Ovary (tissue), 9 donors: Measurements from ENCODE around the gene ANKRD44. TPM values are rescaled to one million over a fixed set of nuclear protein-coding genes. Genes with fewer than 3 reads are reported as not detected.

Source experiments
- DNase-seq, 5 donors: peaks; one replicate each; pipeline ENCODE4 v3.0.0-alpha.2; 2019 to 2020
- H3K27ac ChIP-seq, 2 donors: fragments of 200-600 bp; one replicate each; pipeline versions ENCODE4 v1.5.1 to v1.8.0; 2019 to 2022
- H3K27me3 ChIP-seq: fragments of 200-600 bp; one replicate; pipeline ENCODE4 v1.8.0; 2022
- H3K36me3 ChIP-seq: fragments of 200-600 bp; sonication (generic); one replicate; pipeline ENCODE4 v1.5.1; 2019
- H3K4me1 ChIP-seq: one replicate; pipeline ENCODE4 v1.8.1; 2013; ENCODE audit warnings: mild to moderate bottlenecking, moderate library complexity; ENCODE audit not compliant: insufficient read depth
- H3K4me3 ChIP-seq: fragments of 200-600 bp; sonication (generic); one replicate; pipeline ENCODE4 v1.5.1; 2017
- H3K9me3 ChIP-seq, 2 donors: fragments of 200-600 bp in 1 of 2; sonication (generic) in 1 of 2; one replicate each; pipeline versions ENCODE4 v1.5.1 to v1.8.1; 2013 to 2019; ENCODE audit warnings: mild to moderate bottlenecking in 1 of 2, moderate library complexity in 1 of 2
- CTCF ChIP-seq, 3 donors: fragments of 450-650 bp in 2 of 3; fragments of 200-600 bp in 1 of 3; IDR thresholded peaks; one replicate each; pipeline versions ENCODE4 v1.5.1 to v1.8.0; 2016 to 2022; ENCODE audit warnings: antibody characterized with exemption in 3 of 3, mild to moderate bottlenecking in 1 of 3
- EP300 ChIP-seq: sonication (generic); formaldehyde crosslinking; IDR thresholded peaks from one replicate; pipeline ENCODE4 v1.6.1; 2017; ENCODE audit warnings: antibody characterized with exemption
- POLR2A ChIP-seq: fragments of 450-650 bp; IDR thresholded peaks from one replicate; pipeline ENCODE4 v1.6.1; 2017; ENCODE audit warnings: antibody characterized with exemption, mild to moderate bottlenecking, moderate library complexity
- WGBS, 3 donors: extraction: QIAGEN DNeasy Blood & Tissue Kit in 1 of 3; methylation state at CpG; one replicate each; pipeline versions ENCODE4 v1.1.5 to v1.1.7; 2013 to 2017; 5-methylcytosine and 5-hydroxymethylcytosine counted together
- intact Hi-C, 4 donors: fragments of 100-400 bp; cut with DNase I; formaldehyde crosslinking; loops; one replicate each; pipeline versions ENCODE4 v1.11.0 to v1.15.1; 2022 to 2023
- polyA plus RNA-seq, 2 donors: library from polyadenylated mRNA; stranded (reverse); fragments of 200-250 nt in 1 of 2; fragments of 350-450 nt in 1 of 2; fragmentation: Illumina TruSeq in 1 of 2; extraction: RNeasy Lipid Tissue Mini Kit (QIAGEN cat#74804) in 1 of 2; gene quantifications; one replicate each; pipeline ENCODE4 v1.2.3, GENCODE V29; 2013 to 2014
- total RNA-seq, 7 donors: library from RNA; depleted of rRNA in 2 of 7; stranded (reverse); fragments of >200 nt in 2 of 7; fragmentation: NEBNext Ultra II Directional in 3 of 7; extraction: Animal tissue kit (Norgen Biotek cat#: 25700) in 3 of 7; gene quantifications; one replicate each; pipeline versions ENCODE4 v1.1.0 to v1.2.4, GENCODE V29; 2016 to 2023
- donor health status: DM: no; HTN: no; CAD: no; lungs with moderate emphysema.
- donor health status: DM: no; HTN: no; CAD: no.
- donor health status: Bipolar disorder and iron deficiency.
- donor health status: DM: yes; HTN: yes; CAD: no.
- donor health status: DM: no; HTN: no; CAD: no.
- donor health status: DM: yes; HTN: yes; CAD: no.

ANKRD44 gene
- total and polyA plus RNA-seq, 9 donors = 2.6 to 60.0 (median 11.1) TPM

GRCh38 chr2:197300139-197300538 is 10.4 kb downstream of the ANKRD44 start:
- no peak for DNase-seq
- Histone ChIP-seq H3K27me3 (no peaks in the 10 kb centered on the region), H3K9me3 (no peaks in the 10 kb centered on the region), H3K36me3 (no peaks in the 10 kb centered on the region), H3K4me1 (no peaks in the 10 kb centered on the region), H3K4me3 (no peak overlapping the region), H3K27ac (no peak overlapping the region)
- intact Hi-C loops = no loop called here
- 71 to 98% (median 97%) methylated on average over 2 of the region's 2 CpGs for WGBS, 3 donors
- TF ChIP-seq POLR2A (no peak), CTCF (IDR thresholded peaks at IDR 0.05) (no peak)

GRCh38 chr2:197298609-197299008 is 12.0 kb downstream of the ANKRD44 start:
- WGBS, 3 donors = 98% methylated on average over 4 of the region's 4 CpGs
- Histone ChIP-seq H3K4me3 (no peak overlapping the region), H3K4me1 (no peaks in the 10 kb centered on the region), H3K27ac (no peak overlapping the region), H3K9me3 (no peaks in the 10 kb centered on the region), H3K27me3 (no peaks in the 10 kb centered on the region), H3K36me3 (no peaks in the 10 kb centered on the region)
- TF ChIP-seq POLR2A (no peak), EP300 (no peak), CTCF (IDR thresholded peaks at IDR 0.05) (no peak)
- intact Hi-C loops = no loop called here
- DNase-seq = no peak

DNA sequence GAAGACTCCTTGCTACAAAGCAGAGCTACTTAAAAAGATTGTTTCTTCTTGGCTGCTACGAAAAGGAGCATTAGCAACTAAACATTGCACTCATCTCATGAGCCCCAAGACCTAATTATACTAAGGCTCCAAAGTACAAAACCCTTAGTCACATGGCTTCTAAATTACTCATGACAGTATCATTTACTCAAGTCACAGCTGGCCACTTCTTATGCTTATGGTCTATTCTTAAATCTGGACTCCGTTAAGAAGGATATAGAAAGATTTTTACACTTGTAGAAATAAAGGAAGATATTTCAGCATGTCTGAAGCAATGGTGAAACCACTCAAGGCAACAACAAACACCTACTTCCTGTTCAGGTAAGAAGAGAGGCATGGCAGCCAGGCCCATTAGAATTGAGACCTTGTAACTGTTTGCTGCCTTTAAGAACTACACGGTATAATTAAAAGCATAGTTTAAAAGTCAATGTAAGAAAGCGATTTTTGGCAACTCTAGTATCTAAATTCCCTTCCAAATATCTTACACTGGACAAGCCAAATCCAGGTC is 12.7 kb downstream of the ANKRD44 start:
- WGBS, 3 donors = 88 to 97% (median 95%) methylated on average over 4 of the region's 4 CpGs
- no peak for DNase-seq
- no peaks in the 10 kb centered on the region for H3K27me3 ChIP-seq

DNA sequence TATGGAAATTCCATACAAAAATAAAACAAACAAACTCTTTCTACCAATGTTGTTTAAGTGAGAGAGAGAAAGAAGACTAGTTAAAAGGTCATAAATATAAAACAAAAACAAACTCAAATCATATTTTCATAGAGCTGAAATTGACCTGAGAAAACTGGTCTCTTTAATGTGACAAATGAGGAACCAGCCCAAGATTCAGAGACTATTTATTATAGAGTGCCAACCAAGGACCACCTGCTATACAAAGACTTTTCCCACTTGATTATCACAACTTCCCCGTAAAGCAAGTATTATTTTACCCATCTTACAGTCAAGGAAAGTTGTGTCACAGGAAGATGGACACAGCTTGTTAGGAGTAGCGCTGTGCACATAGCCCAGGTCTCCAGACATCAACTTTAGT is 13.3 kb downstream of the ANKRD44 start:
- 91 to 97% (median 93%) methylated on average over 2 of the region's 2 CpGs for WGBS, 3 donors
- DNase-seq = no peak
- no peak overlapping the region for H3K27ac ChIP-seq

More for the DNA sequence above, 12.7 kb downstream of the ANKRD44 start:
- TF ChIP-seq CTCF (IDR thresholded peaks at IDR 0.05) = no peak
- no peak for TF ChIP-seq EP300
- TF ChIP-seq POLR2A = no peak
- intact Hi-C loops = no loop called here
- no peak overlapping the region for H3K27ac ChIP-seq
- no peaks in the 10 kb centered on the region for H3K9me3 ChIP-seq
- H3K4me3 ChIP-seq = no peak overlapping the region
- H3K4me1 ChIP-seq = no peaks in the 10 kb centered on the region
- H3K36me3 ChIP-seq = no peaks in the 10 kb centered on the region

More for the DNA sequence above, 13.3 kb downstream of the ANKRD44 start:
- no peak for TF ChIP-seq POLR2A
- no peak for TF ChIP-seq CTCF (IDR thresholded peaks at IDR 0.05)
- TF ChIP-seq EP300 = no peak
- Histone ChIP-seq H3K4me3 (no peak overlapping the region), H3K4me1 (no peaks in the 10 kb centered on the region), H3K9me3 (no peaks in the 10 kb centered on the region), H3K27me3 (no peaks in the 10 kb centered on the region), H3K36me3 (no peaks in the 10 kb centered on the region)
- intact Hi-C loops = no loop called here
